Uterus (tissue), 4 donors: ENCODE data around the gene C2orf81. TPM values are rescaled to one million over a fixed set of nuclear protein-coding genes. Genes with fewer than 3 reads are reported as not detected.
A peak's percentile ranks its signal among the peaks of the same experiment; 100 is the strongest.

Source experiments
- DNase-seq, 2 donors: peaks; one replicate each; pipeline ENCODE4 v3.0.0-alpha.2; 2019 to 2020
- H3K27ac ChIP-seq, 2 donors: fragments of 200-600 bp; sonication (generic); 1 replicate in 1 of 2; 2 replicates in 1 of 2; pipeline ENCODE4 v1.5.1; 2016 to 2018
- H3K27me3 ChIP-seq, 2 donors: fragments of 200-600 bp; sonication (generic); one replicate each; pipeline ENCODE4 v1.5.1; 2018 to 2019; ENCODE audit warnings: control low read depth in 1 of 2
- H3K36me3 ChIP-seq, 2 donors: fragments of 200-600 bp; sonication (generic); one replicate each; pipeline ENCODE4 v1.5.1; 2019; ENCODE audit warnings: control low read depth in 1 of 2
- H3K4me1 ChIP-seq, 2 donors: fragments of 200-600 bp; sonication (generic); one replicate each; pipeline ENCODE4 v1.5.1; 2018 to 2019; ENCODE audit warnings: control low read depth in 1 of 2
- H3K4me3 ChIP-seq, 2 donors: fragments of 200-600 bp; sonication (generic); 1 replicate in 1 of 2; 2 replicates in 1 of 2; pipeline ENCODE4 v1.5.1; 2018 to 2019; ENCODE audit warnings: mild to moderate bottlenecking in 1 of 2
- H3K9me3 ChIP-seq, 2 donors: fragments of 200-600 bp; sonication (generic); one replicate each; pipeline ENCODE4 v1.5.1; 2019; ENCODE audit warnings: control low read depth in 1 of 2
- POLR2A ChIP-seq, 2 donors: fragments of 450-650 bp; IDR thresholded peaks; one replicate each; pipeline ENCODE4 v1.6.1; 2016; ENCODE audit warnings: antibody characterized with exemption in 2 of 2, mild to moderate bottlenecking in 1 of 2, moderate library complexity in 1 of 2
- intact Hi-C: fragments of 100-400 bp; cut with DNase I; formaldehyde crosslinking; loops from one replicate; pipeline ENCODE4 v1.15.1; 2023; ENCODE audit warnings: low total_unique reads
- total RNA-seq, 4 donors: library from RNA; depleted of rRNA in 3 of 4; stranded (reverse); fragments of >200 nt in 3 of 4; gene quantifications; one replicate each; pipeline versions ENCODE4 v1.1.0 to v1.2.4, GENCODE V29; 2014 to 2023
- TF ChIP-seq, protein P1 (sequence below), 4 experiments: fragments of 200-600 bp in 2 of 4; fragments of 450-650 bp in 2 of 4; sonication (generic) in 2 of 4; IDR thresholded peaks; one replicate each; pipeline ENCODE4 v1.5.1; 2016 to 2019; ENCODE audit warnings: antibody characterized with exemption in 4 of 4, mild to moderate bottlenecking in 2 of 4, moderate library complexity in 1 of 4
- donor health status: DM: yes; HTN: yes; CAD: no.

C2orf81 gene
- total RNA-seq, 4 donors from 2014 or later, result 2.1 to 5.7 (median 2.9) TPM; not detected in 1

DNA sequence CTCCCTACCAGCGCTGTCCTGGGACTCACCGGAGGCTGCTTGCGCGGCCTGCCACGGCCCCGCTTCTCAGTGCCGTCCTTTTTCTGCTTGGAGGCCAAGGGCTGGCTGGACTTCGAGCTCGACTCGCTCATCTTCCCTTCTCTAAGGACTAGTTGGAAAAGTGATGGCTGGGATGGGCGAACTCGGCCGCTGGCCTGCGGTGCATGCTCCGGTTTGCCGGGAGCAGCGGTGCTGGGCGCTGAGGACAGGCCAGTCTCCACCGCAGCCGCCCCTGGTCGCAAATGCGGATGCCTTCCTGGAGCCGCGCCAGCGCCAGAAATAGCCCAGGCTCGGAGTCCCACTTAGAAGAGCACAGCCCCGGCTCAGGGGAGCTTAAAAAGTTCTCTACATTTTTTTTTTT lies 3.1 kb downstream of the C2orf81 start:
- Histone ChIP-seq H3K36me3 (no peaks in the 10 kb centered on the region), H3K9me3 (no peaks in the 10 kb centered on the region), H3K4me3 (no peak overlapping the region), H3K27ac (no peak overlapping the region), H3K4me1 (peaks cover 0 to 5% of the 10 kb centered on the region in 2 donors), H3K27me3 (no peaks in the 10 kb centered on the region)
- no peak for TF ChIP-seq POLR2A (IDR thresholded peaks at IDR 0.05)
- TF ChIP-seq, protein P1, sequence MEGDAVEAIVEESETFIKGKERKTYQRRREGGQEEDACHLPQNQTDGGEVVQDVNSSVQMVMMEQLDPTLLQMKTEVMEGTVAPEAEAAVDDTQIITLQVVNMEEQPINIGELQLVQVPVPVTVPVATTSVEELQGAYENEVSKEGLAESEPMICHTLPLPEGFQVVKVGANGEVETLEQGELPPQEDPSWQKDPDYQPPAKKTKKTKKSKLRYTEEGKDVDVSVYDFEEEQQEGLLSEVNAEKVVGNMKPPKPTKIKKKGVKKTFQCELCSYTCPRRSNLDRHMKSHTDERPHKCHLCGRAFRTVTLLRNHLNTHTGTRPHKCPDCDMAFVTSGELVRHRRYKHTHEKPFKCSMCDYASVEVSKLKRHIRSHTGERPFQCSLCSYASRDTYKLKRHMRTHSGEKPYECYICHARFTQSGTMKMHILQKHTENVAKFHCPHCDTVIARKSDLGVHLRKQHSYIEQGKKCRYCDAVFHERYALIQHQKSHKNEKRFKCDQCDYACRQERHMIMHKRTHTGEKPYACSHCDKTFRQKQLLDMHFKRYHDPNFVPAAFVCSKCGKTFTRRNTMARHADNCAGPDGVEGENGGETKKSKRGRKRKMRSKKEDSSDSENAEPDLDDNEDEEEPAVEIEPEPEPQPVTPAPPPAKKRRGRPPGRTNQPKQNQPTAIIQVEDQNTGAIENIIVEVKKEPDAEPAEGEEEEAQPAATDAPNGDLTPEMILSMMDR (IDR thresholded peaks at IDR 0.05), result no peak
- intact Hi-C loops, result no loop called here
- no peak for DNase-seq

DNA sequence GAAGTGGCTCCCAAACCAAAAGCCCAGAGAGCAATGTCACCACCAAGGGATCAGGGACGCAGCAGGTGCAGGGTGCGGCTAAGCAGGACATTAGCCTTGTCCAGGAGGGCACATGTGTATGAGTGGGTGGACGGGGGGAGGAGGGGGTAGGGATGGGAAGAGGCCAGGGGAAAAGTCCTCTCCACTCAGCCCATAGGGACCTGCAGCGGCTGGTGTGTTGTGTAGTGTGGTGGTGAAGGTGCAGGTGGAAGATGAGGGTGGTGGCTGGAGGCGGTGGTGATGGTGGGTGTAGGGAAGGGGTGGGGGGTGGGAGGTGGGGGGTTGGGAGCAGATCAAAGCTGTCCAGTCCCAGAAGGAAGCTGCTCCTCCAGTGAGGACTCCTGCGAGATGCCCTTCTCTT lies 3.7 kb downstream of the C2orf81 start:
- Histone ChIP-seq H3K4me1 (peaks cover 0 to 5% of the 10 kb centered on the region in 2 donors), H3K36me3 (no peaks in the 10 kb centered on the region), H3K4me3 (no peak overlapping the region), H3K27ac (no peak overlapping the region), H3K9me3 (no peaks in the 10 kb centered on the region), H3K27me3 (no peaks in the 10 kb centered on the region)
- no peak for TF ChIP-seq POLR2A (IDR thresholded peaks at IDR 0.05)
- TF ChIP-seq, protein P1 (IDR thresholded peaks at IDR 0.05), result no peak
- intact Hi-C loops, result no loop called here
- no peak for DNase-seq

DNA sequence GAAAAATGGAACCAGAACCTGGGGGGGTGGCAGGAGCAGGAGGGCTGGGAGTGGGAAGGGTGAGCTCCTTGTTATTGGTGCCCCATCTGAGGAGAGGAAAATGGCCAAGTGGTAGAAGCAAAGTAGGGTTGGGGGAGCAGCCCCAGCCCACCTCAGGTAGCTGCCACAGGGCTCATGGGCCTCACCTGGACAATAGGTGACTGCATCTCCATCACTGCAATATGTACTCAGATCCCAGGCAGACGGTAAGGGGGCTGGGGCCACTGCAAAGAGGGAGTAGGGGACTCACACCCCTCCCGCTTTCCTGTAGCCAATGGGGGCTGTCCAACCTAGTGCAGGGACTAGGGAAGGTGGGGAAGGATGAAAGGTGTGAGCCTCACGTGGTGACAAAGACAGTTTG lies 4.2 kb downstream of the C2orf81 start:
- Histone ChIP-seq H3K4me1 (peaks cover 0 to 5% of the 10 kb centered on the region in 2 donors), H3K9me3 (no peaks in the 10 kb centered on the region), H3K36me3 (no peaks in the 10 kb centered on the region), H3K27me3 (no peaks in the 10 kb centered on the region), H3K27ac (no peak overlapping the region), H3K4me3 (no peak overlapping the region)
- no peak for DNase-seq
- TF ChIP-seq, protein P1 (IDR thresholded peaks at IDR 0.05), result no peak
- no peak for TF ChIP-seq POLR2A (IDR thresholded peaks at IDR 0.05)
- intact Hi-C loops, result no loop called here

DNA sequence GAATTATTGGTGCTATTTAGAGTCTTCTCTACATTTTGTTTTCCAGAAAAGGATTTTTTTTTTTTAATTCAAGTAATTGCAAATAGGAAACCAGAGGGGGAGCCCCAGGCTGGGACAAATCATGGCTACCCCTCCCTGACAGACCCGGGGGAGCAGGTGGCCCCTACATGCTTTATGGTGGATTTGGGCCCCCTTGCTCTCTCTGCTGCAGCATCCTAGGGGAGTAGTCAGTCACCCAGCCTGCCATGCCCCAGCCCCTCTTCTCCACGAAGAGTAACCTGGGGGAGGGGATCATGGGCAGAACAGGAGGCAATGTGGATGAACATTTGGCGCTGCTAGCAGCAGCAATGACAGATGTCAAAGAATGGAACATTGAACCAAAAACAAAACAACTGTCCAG lies 4.6 kb downstream of the C2orf81 start:
- Histone ChIP-seq H3K4me1 (peaks cover 0 to 5% of the 10 kb centered on the region in 2 donors), H3K36me3 (no peaks in the 10 kb centered on the region), H3K9me3 (no peaks in the 10 kb centered on the region), H3K27ac (no peak overlapping the region), H3K27me3 (no peaks in the 10 kb centered on the region), H3K4me3 (no peak overlapping the region)
- TF ChIP-seq, protein P1 (IDR thresholded peaks at IDR 0.05), result no peak
- TF ChIP-seq POLR2A (IDR thresholded peaks at IDR 0.05), result no peak
- intact Hi-C loops, result no loop called here
- DNase-seq, result no peak

DNA sequence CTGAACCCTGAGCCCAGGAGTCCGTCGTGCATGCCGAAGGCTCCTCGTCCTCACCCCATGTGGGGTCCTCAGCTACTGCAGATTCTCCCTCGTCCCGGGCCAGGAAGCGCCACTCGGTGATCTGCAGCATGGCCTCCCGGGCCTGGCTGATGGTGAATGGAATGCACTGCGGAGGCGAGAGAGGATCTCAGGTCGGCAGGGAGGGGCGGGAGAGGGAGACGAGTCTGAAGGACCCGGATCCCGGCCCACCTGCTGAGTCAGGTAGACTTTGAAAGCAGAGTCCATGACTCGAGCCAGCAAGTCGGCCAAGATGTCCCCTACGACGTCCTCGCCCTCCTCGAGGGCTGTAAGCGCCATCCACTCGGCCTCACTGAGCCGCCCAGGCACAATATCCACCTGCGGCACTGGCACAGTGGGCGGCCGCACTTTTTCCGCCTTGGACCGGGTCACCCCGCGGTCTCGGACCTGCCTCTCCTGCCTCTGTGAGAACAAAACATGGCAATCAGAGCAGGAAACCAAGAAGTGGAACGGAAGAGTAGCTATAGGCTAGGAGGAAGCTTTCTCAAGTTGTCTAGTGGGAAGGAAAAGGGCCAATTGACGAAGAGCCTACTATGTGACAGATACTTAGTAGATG lies 5.5 kb downstream of the C2orf81 start:
- Histone ChIP-seq H3K27ac (peak overlapping the region; percentile 7 to 68), H3K4me1 (peaks cover 0 to 5% of the 10 kb centered on the region in 2 donors), H3K4me3 (peak overlapping the region; percentile 48 to 65), H3K36me3 (no peaks in the 10 kb centered on the region), H3K9me3 (no peaks in the 10 kb centered on the region), H3K27me3 (no peaks in the 10 kb centered on the region)
- intact Hi-C loops, result no loop called here
- no peak for DNase-seq
- TF ChIP-seq, protein P1 (IDR thresholded peaks at IDR 0.05), result no peak
- no peak for TF ChIP-seq POLR2A (IDR thresholded peaks at IDR 0.05)
